ENCODE data around the gene NIPAL1.

Gene NIPAL1

DNA sequence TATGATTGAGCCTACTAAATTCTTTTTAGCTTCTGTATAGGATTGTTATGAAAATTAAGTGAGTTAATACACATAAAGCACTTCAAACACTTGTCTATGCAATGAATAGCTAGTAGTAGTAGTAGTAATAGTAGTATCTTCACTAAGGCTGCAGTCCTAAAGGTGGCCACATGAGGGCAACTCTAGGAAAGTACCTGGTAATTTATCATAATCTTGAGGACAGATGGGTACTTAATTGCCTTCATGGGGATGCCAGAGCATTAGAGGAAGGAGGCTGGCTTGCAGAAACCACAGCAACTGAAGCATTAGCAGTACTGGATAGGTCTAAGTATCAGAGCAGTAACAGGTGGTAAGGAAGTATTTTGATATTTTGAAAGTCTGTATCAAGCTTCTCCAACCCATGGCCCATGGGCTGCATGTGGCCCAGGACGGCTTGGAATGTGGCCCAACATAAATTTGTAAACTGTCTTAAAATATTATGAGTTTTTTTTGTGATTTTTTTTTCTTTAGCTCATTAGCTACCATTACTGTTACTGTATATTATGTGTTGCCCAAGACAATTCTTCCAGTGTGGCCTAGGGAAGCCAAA lies 17.3 kb downstream of the NIPAL1 start:
- peak; percentile 87 for FAIRE-seq
- no peak for TF ChIP-seq TAF1 (IDR thresholded peaks at IDR 0.05; ENCODE audit: low read depth, low read length)
- no peak for TF ChIP-seq POLR2A (IDR thresholded peaks at IDR 0.05; ENCODE audit: low read depth, low read length)
- TF ChIP-seq PAX5 (IDR thresholded peaks at IDR 0.05; ENCODE audit: insufficient read depth, low read length, severe bottlenecking) = no peak
- TF ChIP-seq POU2F2 (IDR thresholded peaks at IDR 0.05; ENCODE audit: low read depth, low read length) = no peak
- TF ChIP-seq SPI1 (IDR thresholded peaks at IDR 0.05; ENCODE audit: low read depth, low read length) = no peak
- no peak for TF ChIP-seq POLR2AphosphoS5 (IDR thresholded peaks at IDR 0.05; ENCODE audit: low read depth, low read length)
- DNase-seq (ENCODE audit: insufficient read length, low spot score) = no peak

DNA sequence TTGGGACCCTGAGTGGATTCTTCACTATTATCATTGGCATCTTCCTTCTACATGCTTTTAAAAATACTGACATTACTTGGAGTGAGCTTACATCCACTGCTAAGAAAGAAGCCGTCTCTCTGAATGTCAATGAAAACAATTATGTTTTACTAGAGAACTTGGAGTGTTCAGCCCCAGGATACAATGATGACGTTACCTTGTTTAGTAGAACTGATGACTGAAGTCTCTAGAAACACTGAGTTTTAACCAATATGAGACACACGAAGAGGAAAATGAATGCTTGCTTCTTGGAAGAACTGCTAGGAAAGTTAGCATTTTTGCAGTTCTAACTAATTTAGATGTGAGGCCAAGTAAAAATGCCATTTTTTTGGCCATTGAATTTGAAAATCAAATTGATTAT lies 19.4 kb downstream of the NIPAL1 start:
- DNase-seq (ENCODE audit: insufficient read length, low spot score) (no peak), FAIRE-seq (no peak)
- no peak for TF ChIP-seq POLR2AphosphoS5 (IDR thresholded peaks at IDR 0.05; ENCODE audit: low read depth, low read length)

DNA sequence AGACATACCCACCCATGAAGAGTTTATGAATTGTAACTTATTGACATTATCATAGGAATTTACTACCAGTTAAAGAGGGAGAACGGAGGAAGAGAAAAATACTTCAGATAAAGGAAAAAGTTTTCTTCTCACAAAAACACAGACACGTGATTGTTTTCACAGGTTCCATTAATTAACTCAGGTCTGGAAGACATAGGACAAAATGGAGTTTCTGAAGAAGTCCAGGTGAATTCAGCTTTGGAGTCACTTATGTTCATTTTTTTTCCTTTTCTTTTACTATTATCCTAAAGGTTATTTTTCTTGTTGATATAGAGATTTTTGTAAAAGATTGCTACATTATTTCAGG lies 20.5 kb downstream of the NIPAL1 start:
- FAIRE-seq = no peak
- TF ChIP-seq PAX5 (IDR thresholded peaks at IDR 0.05; ENCODE audit: insufficient read depth, low read length, severe bottlenecking) = no peak
- no peak for TF ChIP-seq SPI1 (IDR thresholded peaks at IDR 0.05; ENCODE audit: low read depth, low read length)
- TF ChIP-seq POLR2A (IDR thresholded peaks at IDR 0.05; ENCODE audit: low read depth, low read length) = no peak
- no peak for TF ChIP-seq TAF1 (IDR thresholded peaks at IDR 0.05; ENCODE audit: low read depth, low read length)
- TF ChIP-seq POLR2AphosphoS5 (IDR thresholded peaks at IDR 0.05; ENCODE audit: low read depth, low read length) = no peak
- no peak for TF ChIP-seq POU2F2 (IDR thresholded peaks at IDR 0.05; ENCODE audit: low read depth, low read length)
- no peak for DNase-seq (ENCODE audit: insufficient read length, low spot score)

DNA sequence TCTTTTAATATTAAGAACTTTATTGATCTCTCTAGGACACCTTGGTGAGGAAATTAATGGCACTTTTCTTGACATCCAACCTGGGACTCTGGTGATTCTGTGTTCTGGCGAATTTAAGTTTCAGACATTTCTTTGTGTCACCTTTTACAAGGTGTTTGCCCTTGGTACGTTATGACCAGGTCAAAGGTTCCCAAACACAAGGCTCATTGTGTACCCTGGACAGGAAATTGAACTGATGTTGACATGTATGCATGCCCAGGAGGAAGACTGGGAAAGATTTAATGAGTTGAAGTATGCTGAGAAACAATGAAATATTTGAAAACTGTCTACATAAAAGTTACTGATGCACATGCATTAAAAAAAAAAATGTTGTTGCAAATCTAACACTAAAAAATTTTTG lies 22.1 kb downstream of the NIPAL1 start:
- FAIRE-seq (no peak), DNase-seq (ENCODE audit: insufficient read length, low spot score) (no peak)
- TF ChIP-seq TAF1 (IDR thresholded peaks at IDR 0.05; ENCODE audit: low read depth, low read length) (no peak), POLR2A (IDR thresholded peaks at IDR 0.05; ENCODE audit: low read depth, low read length) (no peak), PAX5 (IDR thresholded peaks at IDR 0.05; ENCODE audit: insufficient read depth, low read length, severe bottlenecking) (no peak), SPI1 (IDR thresholded peaks at IDR 0.05; ENCODE audit: low read depth, low read length) (no peak), POLR2AphosphoS5 (IDR thresholded peaks at IDR 0.05; ENCODE audit: low read depth, low read length) (no peak), POU2F2 (IDR thresholded peaks at IDR 0.05; ENCODE audit: low read depth, low read length) (no peak)

DNA sequence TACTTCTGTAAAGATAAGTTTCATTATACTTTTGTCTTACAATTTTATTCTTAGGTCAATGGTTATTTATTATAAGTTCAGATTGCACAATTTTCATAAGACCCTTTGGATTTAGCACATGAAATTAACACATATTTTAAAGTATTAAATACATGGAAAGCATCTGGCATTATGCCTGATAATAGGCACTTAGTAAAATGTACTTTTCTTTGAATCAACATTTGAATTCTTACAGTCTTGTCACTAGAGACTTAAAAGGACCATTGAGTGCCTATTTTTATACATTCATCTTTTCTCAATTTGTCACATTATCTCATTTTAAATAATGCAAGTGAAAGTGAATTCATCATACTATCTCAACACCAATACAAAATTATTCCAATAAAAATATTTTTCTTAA lies 23.0 kb downstream of the NIPAL1 start:
- no peak for DNase-seq (ENCODE audit: insufficient read length, low spot score)
- TF ChIP-seq POU2F2 (IDR thresholded peaks at IDR 0.05; ENCODE audit: low read depth, low read length) (no peak), SPI1 (IDR thresholded peaks at IDR 0.05; ENCODE audit: low read depth, low read length) (no peak), POLR2AphosphoS5 (IDR thresholded peaks at IDR 0.05; ENCODE audit: low read depth, low read length) (no peak), PAX5 (IDR thresholded peaks at IDR 0.05; ENCODE audit: insufficient read depth, low read length, severe bottlenecking) (no peak), POLR2A (IDR thresholded peaks at IDR 0.05; ENCODE audit: low read depth, low read length) (no peak), TAF1 (IDR thresholded peaks at IDR 0.05; ENCODE audit: low read depth, low read length) (no peak)
- no peak for FAIRE-seq

DNA sequence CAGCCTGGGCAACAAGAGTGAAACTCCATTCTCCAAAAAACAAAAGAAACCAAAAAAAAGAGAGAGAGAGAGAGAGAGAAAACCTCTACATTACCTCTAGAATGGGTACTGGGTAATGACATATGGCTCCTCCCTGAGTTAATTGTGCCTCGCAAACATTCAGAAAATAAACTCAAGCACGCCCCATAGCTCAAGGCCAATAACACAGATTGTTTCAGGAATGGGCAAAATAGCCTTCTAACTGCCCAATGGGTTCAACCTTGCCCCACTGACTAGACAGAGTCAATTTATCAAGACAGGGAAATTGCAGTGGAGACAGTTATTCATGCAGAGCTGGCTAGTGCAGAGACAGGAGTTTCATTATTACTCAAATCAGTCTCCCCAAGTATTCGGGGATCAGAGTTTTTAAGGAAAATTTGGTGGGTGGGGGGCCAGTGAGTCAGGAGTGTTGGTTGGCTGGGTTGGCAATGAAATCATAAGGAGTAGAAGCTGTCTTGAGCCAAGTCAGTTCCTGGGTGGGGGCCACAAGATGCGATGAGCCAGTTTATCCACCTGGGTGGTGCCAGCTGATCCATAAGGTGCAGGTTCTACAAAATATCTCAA lies 25.1 kb downstream of the NIPAL1 start:
- peak; percentile 66 for FAIRE-seq
- no peak for TF ChIP-seq POU2F2 (IDR thresholded peaks at IDR 0.05; ENCODE audit: low read depth, low read length)
- TF ChIP-seq PAX5 (IDR thresholded peaks at IDR 0.05; ENCODE audit: insufficient read depth, low read length, severe bottlenecking) = no peak
- TF ChIP-seq TAF1 (IDR thresholded peaks at IDR 0.05; ENCODE audit: low read depth, low read length) = no peak
- no peak for TF ChIP-seq POLR2A (IDR thresholded peaks at IDR 0.05; ENCODE audit: low read depth, low read length)
- TF ChIP-seq POLR2AphosphoS5 (IDR thresholded peaks at IDR 0.05; ENCODE audit: low read depth, low read length) = no peak
- TF ChIP-seq SPI1 (IDR thresholded peaks at IDR 0.05; ENCODE audit: low read depth, low read length) = no peak
- no peak for DNase-seq (ENCODE audit: insufficient read length, low spot score)

DNA sequence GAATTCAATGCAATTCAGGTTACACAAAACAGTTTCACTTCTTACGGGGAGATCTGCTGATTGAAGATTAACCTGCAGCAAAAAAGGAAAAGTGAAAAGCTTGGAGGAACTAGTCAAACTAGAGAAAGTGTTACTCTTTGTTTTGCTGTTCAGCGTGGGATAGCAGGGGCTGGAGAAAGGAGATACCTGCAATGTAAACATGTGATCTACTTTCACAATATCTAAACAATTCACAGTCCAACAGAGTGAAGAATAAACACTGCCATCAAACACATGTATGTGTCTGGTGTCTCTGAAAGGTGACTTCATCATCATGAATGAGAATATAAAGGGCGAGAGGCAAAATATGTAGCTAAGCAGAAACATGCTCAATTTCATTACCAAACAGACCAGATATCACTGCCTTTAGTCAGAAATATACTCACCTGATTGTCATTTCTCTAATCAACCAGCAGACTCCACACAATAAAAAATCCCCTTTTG lies 26.4 kb downstream of the NIPAL1 start:
- no peak for TF ChIP-seq SPI1 (IDR thresholded peaks at IDR 0.05; ENCODE audit: low read depth, low read length)
- TF ChIP-seq POLR2AphosphoS5 (IDR thresholded peaks at IDR 0.05; ENCODE audit: low read depth, low read length) = no peak
- no peak for TF ChIP-seq POU2F2 (IDR thresholded peaks at IDR 0.05; ENCODE audit: low read depth, low read length)
- TF ChIP-seq TAF1 (IDR thresholded peaks at IDR 0.05; ENCODE audit: low read depth, low read length) = no peak
- TF ChIP-seq POLR2A (IDR thresholded peaks at IDR 0.05; ENCODE audit: low read depth, low read length) = no peak
- TF ChIP-seq PAX5 (IDR thresholded peaks at IDR 0.05; ENCODE audit: insufficient read depth, low read length, severe bottlenecking) = no peak
- FAIRE-seq = peak; percentile 91
- DNase-seq (ENCODE audit: insufficient read length, low spot score) = no peak

DNA sequence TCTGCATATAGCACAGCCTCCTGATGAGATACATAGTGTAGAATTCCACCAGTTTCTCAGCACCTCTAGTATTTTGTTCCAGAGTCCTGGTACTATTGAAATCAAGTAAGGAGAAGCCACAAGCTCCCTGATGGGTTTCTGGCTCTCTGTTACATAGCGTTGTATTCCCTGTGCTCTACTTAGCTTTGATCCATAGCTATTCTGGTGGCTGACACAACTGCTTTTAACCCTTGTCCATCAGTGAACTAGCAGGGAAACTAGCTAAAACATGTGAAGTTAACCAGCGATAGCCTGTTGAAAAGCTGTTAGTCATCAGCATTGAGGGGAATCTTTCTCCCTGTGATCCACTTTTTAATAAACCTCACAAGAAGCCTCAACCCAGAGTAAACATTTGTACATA lies 26.9 kb downstream of the NIPAL1 start:
- TF ChIP-seq TAF1 (IDR thresholded peaks at IDR 0.05; ENCODE audit: low read depth, low read length) = no peak
- no peak for TF ChIP-seq POLR2A (IDR thresholded peaks at IDR 0.05; ENCODE audit: low read depth, low read length)
- no peak for TF ChIP-seq SPI1 (IDR thresholded peaks at IDR 0.05; ENCODE audit: low read depth, low read length)
- TF ChIP-seq POLR2AphosphoS5 (IDR thresholded peaks at IDR 0.05; ENCODE audit: low read depth, low read length) = no peak
- TF ChIP-seq PAX5 (IDR thresholded peaks at IDR 0.05; ENCODE audit: insufficient read depth, low read length, severe bottlenecking) = no peak
- no peak for TF ChIP-seq POU2F2 (IDR thresholded peaks at IDR 0.05; ENCODE audit: low read depth, low read length)
- FAIRE-seq (peak; percentile 23), DNase-seq (ENCODE audit: insufficient read length, low spot score) (no peak)

DNA sequence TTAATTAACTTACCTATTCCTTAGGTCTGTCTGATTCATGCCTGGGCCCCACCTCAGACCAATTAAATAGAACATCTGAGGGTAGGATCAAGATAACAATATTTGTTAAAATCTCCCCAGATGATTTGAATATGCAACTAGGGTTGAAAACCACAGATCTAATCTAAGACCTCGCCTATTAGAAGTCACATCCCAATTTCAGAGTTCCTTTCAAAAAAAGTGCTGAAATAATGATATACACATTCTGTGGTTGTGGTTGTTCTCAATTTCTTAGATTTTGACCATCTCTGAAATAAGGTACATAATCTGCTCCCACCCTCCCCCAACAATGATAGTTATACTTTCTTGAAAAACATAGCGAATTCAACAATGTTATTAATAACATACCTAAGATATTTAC lies 27.7 kb downstream of the NIPAL1 start:
- TF ChIP-seq POU2F2 (IDR thresholded peaks at IDR 0.05; ENCODE audit: low read depth, low read length) (0 out of 2 replicates have a peak, but pooled peaks have one; percentile 23), TAF1 (IDR thresholded peaks at IDR 0.05; ENCODE audit: low read depth, low read length) (no peak)
- FAIRE-seq (no peak), DNase-seq (ENCODE audit: insufficient read length, low spot score) (no peak)

DNA sequence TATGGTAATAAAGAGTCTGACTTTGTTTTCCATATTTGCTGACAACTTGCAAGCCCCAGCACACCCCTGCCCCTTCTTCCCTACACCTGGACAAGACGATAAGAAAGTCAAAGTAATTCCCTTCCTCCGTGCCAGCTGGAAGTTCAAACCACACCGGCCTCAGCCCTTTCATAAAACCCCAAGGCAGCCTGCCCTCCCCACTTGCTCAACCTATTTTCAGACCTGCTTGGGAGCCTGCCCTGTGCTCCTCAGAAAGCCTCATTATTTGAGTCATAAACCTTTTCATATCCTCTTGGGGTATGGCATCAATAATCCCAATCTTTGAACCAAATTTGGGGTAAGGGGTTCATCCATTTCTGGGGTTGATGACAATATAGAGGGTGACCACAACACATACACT lies 29.5 kb downstream of the NIPAL1 start:
- DNase-seq (ENCODE audit: insufficient read length, low spot score) (no peak), FAIRE-seq (no peak)
- peak; percentile 44; the same call in 1 of the 2 replicates for TF ChIP-seq SPI1 (IDR thresholded peaks at IDR 0.05; ENCODE audit: low read depth, low read length)
- TF ChIP-seq PAX5 (IDR thresholded peaks at IDR 0.05; ENCODE audit: insufficient read depth, low read length, severe bottlenecking) = no peak

Measured in GM12891 (cell line).